ENCODE measurements around the gene HRAS.

DNA sequence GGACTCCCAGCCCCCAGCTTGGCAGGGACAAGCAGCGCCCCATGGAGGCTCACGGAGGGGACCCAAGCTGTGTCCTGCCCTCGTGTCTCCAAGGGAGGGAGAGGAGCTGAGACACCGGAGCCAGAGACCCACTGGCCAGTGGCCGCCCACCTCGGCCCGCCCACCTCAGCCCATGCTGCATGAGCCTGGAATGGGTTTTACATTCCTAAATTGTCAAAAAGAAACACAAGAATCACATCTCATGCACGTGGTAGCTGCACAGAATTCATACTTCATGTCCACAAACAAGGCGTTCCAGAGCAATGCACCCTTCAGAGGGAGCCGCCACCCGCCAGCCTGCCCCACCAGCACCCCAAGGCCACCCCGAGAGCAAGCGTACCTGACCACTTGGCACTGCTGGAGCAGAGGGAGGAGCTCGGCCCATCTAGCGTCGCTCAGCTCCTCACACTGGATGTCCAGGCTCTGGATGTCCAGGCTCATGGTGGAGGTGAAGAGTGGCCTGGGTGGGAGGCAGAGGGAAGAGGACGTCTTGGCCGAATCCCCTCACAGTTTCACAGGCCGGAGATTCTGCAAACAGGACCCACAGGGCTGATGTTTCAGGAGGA lies 33.6 kb downstream of the HRAS start:
- TF ChIP-seq, protein P1, sequence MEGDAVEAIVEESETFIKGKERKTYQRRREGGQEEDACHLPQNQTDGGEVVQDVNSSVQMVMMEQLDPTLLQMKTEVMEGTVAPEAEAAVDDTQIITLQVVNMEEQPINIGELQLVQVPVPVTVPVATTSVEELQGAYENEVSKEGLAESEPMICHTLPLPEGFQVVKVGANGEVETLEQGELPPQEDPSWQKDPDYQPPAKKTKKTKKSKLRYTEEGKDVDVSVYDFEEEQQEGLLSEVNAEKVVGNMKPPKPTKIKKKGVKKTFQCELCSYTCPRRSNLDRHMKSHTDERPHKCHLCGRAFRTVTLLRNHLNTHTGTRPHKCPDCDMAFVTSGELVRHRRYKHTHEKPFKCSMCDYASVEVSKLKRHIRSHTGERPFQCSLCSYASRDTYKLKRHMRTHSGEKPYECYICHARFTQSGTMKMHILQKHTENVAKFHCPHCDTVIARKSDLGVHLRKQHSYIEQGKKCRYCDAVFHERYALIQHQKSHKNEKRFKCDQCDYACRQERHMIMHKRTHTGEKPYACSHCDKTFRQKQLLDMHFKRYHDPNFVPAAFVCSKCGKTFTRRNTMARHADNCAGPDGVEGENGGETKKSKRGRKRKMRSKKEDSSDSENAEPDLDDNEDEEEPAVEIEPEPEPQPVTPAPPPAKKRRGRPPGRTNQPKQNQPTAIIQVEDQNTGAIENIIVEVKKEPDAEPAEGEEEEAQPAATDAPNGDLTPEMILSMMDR (IDR thresholded peaks at IDR 0.05): no peak
- TF ChIP-seq EZH2 (IDR thresholded peaks at IDR 0.05): no peak

All from neural progenitor cell (in vitro differentiated cells).